COR-L47 (cell line): ENCODE results near the gene HOXB5.

Experiments used
- DNase-seq: peaks from one replicate; lab custom pipeline; 2025; lab: John Stamatoyannopoulos, UW

Gene HOXB5

DNA sequence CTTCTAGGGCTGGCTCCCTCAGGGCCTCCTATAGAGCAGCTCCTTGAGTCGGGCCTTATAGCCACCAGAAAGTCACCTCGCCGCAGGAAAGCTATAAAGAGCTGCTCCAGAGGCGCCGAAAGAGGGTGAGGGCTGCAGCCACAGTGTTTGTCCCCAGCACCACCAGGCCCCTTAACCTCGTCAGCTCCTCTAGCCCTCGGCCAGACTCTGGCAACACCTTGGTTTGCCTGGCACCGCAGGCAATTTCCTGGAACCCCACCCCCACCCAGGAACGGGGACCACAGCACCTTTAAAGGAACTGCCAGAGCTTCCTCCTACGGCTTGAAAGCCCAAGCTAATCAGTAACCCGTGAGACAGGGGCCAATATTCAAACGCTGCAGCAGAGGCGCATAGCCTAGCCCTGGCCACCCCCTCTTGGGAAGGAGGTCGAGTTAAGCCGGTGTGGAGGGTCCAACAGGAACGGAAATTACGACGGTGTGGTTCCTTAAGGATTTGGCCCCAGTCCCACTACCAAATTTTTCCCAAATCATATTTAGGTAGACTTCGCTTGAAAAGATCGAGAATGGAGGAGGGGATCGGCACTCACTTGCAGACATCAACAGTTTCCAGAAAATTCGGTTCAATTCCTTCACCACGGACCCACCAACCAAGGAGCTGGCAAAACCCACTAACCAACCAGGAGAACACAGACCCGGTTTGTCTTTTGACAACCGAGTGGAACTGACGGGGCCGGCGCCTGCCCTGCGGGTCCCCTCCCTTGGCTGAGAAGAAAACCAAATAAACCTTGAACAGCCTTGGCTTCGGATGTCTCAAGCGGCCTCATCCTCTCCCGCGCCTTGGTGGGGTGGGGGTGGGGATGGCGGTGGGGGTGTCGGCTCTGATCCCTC lies 8.2 kb upstream of the HOXB5 start:
- DNase-seq: no peak

DNA sequence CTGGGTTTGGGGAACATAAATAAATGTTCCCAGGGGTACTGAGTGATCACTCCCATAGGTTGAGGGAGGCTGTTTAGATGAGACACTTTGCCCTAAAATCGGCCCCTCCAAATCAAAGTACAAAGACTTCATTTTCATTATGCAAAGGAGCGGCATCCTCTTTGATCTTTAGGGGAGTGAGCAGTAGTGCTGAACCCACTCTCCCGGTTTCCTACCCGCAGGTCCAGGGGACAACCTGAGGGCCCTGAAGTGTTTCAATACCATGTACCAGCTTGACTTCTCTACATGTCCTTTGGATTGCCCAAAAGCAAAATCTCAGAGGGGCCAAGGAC lies 7.6 kb upstream of the HOXB5 start:
- no peak for DNase-seq

DNA sequence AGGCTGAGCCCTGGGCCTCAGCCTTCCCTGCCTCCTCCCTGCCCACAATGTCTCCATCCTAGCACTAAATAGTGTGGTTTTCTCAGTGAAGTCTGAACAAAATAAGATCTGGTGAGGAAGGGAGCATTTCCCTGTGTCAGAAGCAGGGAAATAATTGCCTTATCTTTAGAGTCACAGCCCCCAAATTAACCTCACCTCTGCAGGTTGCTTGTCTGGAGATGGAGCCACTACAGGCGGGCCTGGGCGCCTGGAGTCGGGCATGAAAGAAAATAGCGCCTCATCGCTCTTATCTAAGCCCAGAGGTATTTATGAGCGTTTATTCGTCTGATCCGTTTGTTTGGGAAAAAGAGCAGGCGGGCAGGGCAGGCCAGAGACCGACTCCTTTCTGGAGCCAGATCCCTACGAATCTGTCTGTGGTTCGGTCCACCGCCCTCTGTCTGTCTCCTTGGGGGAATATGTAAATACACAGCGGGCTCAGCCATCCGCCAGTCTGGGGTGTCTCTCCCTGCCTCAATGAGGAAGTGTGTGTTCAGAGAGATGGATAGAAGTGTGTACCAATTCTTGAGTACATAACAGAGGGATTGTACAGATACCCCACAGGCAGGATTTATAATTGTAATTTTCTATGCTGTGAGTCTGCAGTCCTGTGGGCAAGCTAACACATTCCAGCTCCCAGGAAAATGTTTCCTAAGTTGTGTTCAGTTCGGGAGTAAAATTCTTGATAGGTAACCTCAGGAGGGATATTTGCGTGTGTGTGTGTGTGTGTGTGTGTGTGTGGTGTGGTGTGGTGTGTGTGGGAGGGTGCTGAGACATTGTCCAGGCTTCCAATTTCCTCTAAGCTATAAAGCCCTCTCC lies 6.9 kb upstream of the HOXB5 start:
- DNase-seq: no peak

DNA sequence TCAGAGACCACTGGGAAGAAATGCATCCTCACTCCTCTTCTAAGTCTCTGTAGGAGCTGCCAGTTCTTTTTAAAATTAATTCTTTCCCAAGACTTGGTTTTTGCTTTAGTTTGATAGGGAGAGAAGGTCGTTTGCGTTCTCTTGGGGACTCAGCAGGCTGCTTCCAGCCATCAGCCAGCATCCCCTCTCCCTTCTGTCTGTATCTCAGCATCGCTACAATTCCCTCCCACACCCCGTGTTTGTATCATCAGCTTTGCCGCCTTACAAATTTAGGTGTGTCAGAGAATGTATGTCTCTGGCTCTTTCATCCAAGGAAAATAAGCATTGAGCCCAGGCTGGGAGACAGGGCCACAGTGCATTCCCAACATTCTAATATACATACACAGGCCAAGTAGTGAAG lies 5.8 kb upstream of the HOXB5 start:
- DNase-seq: no peak

DNA sequence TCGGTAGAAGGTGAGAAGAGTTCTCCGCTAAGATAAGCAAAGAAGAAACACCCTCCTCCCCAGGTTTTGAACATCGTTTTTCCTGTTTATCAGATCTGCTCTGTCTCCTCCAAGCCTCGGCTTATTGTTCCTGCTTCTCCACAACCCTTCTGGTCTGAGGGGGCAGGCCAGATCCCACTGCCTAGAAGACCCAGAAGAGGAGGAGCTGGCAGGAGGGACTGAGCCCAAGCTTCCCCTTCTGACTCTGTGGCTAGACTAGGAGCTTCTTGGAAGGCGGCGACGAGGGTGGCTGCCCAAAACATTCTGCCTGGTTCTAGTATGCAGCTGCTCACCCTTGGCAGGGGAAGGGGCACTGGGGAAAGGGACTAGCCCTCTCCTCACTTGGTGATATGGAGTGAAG lies 5.2 kb upstream of the HOXB5 start:
- no peak for DNase-seq

DNA sequence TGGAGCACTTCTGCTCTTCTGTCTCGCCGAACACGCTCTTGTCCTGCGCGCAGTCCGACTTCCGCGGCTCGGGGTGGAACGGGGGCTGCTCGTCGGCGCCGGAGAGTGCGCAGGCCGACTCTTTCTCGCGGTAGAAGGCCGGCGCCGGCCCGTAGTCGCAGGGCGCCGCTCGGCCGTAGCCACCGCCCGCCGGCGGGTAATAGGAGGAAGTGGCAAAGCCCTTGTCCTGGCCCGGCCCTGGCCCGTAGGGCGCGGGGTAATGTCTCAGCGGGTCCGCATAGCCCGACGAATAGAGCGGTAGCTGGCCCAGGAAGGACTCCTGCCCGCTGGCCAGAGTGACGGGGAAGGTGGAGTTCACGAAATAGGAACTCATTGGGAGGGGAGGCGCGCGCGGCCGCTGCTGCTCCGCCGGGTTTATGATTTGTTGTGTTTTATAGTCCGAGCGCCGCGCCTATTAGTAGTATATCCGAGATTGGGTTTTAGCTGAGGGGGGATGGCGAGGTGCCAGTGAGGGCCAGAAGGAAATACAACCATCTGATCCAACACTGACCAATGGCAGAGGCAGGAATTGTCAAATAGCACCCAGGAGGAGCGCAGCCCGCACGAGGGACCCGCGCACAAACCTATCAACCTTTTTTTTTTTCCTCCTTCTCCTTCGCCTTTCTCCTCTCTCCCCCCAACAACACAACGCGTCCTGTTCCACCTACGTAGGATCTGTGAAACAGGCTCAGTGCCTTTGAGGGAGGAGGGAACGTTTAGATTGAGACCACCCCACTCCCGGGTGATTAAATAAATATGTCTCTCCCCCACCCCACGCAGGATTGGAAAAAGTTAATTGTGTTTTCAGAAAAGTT lies 4.4 kb upstream of the HOXB5 start:
- peak; percentile 23 for DNase-seq

DNA sequence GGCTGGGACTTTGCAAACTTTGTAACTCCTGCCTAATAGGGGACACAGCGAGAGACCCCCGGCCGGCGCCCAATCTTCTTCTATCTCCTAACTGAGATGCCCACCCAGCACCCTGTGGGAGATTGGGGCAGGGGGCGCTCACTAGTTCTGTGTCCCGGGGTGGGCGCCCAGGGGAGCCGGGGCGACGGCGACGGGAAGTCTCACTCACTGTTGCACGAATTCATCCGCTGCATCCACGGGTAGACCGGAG lies 3.9 kb upstream of the HOXB5 start:
- DNase-seq: no peak

DNA sequence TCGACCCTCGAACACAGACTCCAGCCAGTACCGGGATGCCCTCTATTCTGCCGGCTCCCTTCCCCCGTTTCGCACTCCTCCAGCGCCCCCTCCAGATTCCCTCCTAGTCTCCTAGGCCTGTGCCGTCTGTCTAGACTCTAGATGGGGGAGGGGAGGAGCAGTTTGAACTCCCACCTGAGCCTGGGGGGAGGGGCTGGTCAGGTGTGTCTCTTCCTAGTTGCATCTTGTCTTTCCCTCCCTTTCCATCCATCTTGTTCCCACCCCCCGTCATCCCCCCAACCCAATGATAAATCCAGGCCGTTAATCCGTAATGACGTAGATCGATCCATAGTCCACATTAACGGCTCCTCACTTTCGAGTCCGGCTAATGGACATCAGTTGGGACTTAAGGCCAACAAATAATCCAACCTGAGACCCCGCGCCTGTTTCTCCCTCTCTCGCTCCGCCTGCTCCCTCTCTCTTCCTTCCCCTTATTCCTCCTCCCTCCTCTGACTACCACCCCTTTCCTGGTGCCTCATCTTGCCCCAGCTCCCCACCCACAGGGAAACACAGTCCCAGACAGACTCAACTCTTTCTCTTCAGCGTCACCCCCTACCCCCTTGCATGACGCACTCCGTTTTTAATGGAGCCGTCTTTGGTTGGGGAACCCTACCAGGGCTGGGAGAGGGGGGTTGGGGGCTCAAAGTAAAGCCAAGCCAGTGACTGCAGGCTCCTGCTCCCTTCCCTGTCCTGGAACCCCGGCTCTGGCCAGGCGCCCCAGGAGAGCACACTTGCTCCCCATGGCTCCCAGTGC lies 3.4 kb upstream of the HOXB5 start:
- no peak for DNase-seq

DNA sequence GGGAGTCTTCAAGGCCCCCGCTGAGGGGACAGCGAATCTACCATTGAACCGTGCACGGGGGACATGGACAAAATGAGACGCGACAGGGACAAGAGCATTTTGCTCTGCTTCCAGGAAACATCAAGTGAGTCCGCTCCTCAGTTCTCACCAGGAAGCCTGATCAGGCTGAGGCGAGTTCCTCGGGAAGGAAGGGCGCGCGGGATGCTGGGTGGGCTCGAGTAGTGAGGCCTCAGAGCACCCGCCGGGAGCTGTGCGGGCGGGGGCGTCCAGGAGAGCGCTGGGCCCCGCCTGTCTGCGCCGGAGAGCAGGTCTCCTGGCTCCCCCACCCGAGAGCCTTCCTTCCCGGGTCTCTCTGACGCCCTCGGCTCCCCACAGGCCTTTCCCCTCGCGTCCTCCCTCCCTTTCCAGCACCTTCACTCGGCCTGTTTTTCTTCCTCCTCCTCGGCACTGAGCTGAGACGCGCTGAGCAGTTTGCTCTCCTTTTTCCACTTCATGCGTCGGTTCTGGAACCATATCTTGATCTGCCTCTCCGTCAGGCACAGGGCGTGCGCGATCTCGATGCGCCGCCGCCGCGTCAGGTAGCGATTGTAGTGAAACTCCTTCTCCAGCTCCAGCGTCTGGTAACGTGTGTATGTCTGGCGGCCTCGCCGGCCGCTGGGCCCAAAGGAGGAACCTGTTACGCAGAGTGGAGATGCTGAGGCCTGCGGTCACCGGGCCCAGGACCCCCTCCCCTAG lies 2.6 kb upstream of the HOXB5 start:
- no peak for DNase-seq

DNA sequence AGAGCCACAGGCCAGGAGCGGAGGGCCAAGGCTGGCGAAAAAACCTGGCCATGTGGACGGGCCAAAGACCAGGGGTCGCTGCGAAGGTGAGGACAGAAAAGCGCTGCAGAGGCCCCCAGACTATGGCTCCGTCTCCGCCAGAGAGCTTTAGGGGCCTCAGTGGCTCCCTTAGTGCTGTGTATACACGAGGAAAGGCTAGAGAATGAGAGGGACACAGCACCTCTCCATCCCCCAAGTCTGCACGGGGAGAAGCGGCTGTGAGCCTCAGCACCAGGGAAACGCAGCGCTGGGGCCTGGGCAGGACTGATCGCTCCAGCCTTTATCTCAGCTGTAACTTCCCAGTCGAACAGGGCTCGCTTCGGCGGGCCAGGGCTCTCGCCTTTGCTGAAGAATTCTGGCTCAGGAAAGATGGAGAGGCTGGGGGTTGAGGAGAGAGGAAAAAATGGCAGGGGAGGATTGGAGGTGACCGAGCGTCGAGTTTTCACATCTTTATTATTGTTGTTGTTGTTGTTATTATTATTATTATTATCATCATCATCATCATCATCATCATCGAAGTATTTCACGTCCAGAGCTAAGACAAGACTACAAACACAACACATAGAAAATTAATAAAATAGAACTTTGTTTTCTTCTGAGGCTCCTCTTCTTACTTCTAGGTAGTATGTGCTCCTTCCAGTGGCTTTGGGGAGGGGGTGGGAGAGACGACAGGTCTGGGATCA lies 1.9 kb upstream of the HOXB5 start:
- DNase-seq: no peak

DNA sequence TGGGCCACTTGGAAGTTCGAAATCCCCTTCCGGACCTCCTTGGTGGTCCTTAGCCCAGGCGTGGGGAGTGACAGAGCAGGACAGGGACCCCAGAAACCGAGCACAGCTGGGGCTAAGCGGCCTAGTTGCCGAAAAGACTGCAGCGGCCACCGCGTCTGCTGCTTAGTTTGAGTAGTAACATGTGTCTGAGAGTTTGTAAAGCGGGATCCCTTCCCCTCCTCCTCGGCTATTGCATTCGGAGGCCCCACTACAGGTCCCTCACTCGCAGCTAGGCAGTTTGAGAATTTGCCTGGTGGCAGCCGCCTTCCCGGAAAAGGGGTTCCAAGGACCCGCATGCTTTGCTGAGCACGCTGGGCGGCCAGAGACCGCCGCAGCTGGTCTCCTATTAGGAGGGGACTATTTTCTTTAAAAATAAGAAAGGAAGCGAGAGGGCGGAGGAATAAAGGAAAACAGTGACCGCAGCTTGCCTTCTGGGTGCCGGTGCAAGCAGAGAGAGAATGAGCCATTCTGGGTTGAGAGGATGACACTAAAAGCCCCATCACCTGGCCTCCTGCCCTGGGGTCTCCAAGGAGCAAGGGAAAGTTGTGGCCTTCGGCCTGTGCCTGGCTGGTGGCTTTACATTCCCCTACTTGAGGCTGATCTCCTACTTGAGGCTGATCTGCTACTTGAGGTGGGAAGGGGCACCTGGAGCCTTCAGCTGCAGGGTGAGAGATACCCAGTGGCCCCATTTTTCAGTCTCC lies 1.1 kb upstream of the HOXB5 start:
- DNase-seq: no peak

DNA sequence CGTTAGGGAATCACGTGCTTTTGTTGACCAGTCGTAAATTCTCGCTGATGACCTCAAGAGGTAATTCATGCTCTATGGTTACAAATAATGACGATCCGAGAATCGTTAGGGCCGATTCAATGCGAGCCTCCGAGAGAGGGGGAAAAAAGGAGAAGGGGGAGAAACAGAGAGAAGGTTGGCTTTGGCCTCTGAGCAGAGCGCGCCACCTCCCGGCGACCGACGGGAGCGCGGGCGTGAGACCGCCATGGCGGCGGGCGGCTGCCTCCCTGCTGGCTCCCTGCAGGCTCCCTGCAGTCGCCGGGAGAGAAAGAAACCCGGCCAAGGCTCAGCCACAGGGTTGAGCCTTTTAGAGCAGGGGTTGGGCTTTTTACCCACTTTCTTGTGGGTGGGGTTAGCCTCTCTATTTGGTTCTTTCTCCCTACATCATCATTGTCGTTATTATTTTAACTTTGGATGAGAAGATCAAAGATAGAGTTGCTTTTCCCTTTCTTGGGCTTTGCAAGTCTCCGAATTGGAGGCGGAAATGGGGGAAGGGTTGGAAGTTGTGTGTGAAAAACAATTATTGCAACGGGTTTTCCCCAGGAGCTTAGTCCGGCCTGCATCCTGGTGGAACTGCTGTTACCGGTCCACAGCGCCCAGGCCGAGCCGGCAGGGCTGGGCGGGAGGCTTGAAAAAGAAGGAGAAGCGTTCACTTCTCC lies 410 bp upstream of the HOXB5 start:
- peak; percentile 88 for DNase-seq

DNA sequence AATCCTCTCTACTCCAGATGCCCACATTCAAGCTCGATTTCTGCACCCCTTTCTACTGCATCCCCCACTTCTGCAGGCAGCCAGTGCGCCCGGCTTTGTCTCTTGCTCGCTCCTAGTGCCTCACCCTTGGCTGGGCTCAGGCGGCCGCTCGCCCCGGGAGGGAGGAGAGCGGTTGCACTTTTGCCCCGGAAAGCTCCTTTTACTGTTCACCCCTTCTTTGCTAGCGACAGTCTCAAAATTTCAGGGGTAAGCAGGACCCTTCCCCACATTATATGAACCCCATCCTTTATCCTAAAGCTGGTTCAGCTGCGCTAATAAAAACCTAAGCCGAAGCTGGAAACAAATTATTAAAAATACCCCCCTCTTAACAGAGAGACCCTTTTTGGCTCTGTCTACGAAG lies 1.0 kb downstream of the HOXB5 start:
- DNase-seq: no peak

DNA sequence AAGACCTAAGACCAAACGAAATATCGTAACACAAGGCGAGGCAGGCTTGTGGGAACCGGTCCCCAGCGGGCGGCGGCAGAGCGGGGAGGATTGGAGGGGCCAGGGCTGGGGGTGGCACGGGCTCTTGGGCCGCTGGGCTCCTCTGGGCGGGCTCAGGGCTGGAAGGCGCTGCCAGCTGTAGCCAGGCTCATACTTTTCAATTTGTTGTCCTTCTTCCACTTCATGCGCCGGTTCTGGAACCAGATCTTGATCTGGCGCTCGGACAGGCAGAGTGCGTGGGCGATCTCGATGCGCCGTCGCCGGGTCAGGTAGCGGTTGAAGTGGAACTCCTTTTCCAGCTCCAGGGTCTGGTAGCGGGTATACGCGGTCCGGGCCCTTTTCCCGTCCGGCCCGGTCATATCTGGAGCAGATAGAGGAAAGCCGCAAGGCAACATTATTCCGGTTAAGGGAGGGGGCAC lies 1.5 kb downstream of the HOXB5 start:
- no peak for DNase-seq

DNA sequence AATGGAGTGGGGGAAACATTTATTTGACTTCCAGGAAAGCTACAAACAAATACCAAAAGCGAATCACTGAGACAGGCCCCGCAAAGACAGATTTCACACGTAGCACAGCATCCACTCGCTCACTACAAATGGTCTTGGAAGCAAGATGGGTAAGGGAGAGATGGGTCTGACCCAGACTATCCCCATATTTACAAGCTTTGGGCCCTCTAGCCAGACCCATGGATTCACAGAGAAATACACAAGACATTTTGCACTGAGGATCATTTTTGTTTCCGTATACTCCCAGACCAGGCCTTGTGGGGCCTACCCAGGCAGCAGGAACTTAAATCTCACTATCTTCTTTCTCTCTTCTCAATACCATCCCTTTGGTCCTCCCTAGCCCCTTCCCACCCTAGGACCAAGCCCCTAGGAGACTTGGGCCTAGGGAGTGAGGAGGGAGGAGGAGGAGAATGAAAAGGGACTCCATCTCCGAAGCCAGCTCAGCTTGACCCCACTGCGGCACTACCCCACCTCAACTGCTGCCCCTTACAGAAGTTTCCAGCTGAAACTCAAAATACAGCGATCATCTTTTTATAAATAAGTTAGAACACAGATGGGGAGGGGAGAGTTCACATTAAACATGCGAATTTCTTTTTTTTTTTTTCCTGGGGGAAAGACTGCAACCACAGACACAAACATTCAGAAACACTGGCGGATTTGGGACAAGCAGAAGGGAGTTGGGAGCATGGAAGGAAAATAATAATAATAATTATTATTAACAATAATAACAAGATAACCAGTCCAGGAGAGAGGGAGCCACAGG lies 2.1 kb downstream of the HOXB5 start:
- no peak for DNase-seq

DNA sequence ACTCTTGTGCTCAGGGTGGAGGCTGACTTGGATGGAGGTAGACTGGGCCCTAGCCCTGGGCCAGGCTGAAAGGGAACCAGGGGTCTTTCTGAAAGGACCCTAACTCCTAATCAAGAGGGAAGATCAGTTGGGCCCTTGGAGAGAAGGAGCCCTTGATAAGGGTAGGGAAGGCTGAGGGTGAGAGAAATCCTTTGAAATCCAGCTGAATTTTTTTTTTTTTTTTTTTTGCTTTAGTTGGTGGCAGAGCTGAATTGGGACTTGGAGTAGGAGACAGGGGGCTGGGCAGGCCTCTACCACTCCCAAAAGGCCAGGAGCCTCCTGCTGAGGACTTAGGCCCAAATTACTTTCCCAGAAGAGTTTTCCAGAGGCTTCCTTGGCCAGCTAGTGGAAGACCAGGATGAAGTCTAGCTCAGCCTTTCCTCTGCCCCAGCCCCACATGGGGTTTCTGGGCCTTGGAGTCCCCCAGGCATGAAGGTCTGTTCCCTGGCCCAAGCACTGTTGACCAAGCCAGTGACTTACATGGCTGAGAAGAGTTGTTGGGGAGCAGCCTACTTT lies 2.9 kb downstream of the HOXB5 start:
- no peak for DNase-seq

DNA sequence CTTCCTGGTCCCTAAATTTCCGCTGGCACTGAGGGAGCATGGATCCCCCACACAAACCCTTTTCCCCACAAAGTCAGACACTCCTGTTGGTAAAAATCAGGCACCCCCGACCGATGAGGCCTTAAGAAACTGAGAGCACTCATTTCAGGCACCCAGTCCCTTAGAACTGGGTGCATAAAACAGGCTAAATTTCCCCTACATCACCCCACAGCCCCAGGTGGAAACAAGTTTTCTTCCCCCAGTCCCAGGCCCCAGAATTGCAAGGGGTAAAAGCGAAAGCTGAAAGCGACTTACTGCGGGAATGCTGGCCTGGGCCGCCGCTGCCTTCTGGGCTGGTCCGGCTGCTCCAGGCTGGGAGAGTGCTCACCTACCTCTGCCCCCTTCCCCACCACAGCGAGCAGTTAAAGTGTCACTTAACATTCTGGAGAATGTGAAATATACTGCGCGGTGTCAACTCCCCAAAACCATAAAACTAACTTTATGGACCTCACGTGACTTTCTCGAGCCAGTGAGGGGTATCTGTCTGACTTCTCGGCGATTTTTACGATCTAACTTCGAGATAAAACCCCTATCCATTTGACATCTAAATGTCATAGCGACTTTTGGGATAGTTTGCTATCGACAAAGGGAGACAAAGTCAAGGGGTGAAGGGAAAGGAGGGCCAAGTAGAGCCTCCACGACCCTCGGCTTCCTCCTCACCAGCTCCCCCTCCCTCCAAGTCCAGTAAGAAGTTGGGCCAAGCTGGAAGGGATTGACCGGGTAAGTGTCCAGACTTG lies 3.6 kb downstream of the HOXB5 start, which contains the start of gene HOXB3:
Gene HOXB3 (minus strand): TSS at position 411 of the 776 bp plus-strand sequence. CDS start 37,767 bp downstream, outside the sequence.
- DNase-seq: no peak
